MM.1S (cell line): ENCODE measurements around the gene DNAJB1.

Experiments
- DNase-seq: peaks from one replicate; pipeline ENCODE4 v3.0.0-alpha.2; 2015
- H2AFZ ChIP-seq: fragments of 300-600 bp; sonication (generic); 2 replicates; pipeline ENCODE4 v1.6.0; 2016; ENCODE audit warnings: antibody characterized with exemption, low read length
- H3F3A ChIP-seq: fragments of 300-600 bp; sonication (generic); 2 replicates; pipeline ENCODE4 v1.6.1; 2016; ENCODE audit warnings: mild to moderate bottlenecking, antibody characterized with exemption, low read length, moderate library complexity, mixed read lengths; ENCODE audit not compliant: insufficient read depth
- H3K27ac ChIP-seq: fragments of 300-600 bp; sonication (generic); 2 replicates; pipeline ENCODE4 v1.5.1; 2016; ENCODE audit warnings: mild to moderate bottlenecking, low read length
- H3K27me3 ChIP-seq: fragments of 300-600 bp; sonication (generic); replicated peaks from 2 replicates; pipeline ENCODE4 v1.6.0; 2016; ENCODE audit warnings: low read length; ENCODE audit not compliant: insufficient read depth
- H3K36me3 ChIP-seq: fragments of 300-600 bp; sonication (generic); replicated peaks from 2 replicates; pipeline ENCODE4 v1.6.1; 2016; ENCODE audit warnings: mild to moderate bottlenecking, low read length, mixed read lengths; ENCODE audit not compliant: insufficient read depth
- H3K4me1 ChIP-seq: fragments of 300-600 bp; sonication (generic); 2 replicates; pipeline ENCODE4 v1.6.1; 2016; ENCODE audit warnings: low read length, mixed read lengths
- H3K4me2 ChIP-seq: fragments of 300-600 bp; sonication (generic); 2 replicates; pipeline ENCODE4 v1.6.0; 2016; ENCODE audit warnings: low read depth, low read length
- H3K4me3 ChIP-seq: fragments of 300-600 bp; sonication (generic); 2 replicates; pipeline ENCODE4 v1.5.1; 2016; ENCODE audit warnings: low read length, mixed read lengths
- H3K79me2 ChIP-seq: fragments of 300-600 bp; sonication (generic); 2 replicates; pipeline ENCODE4 v1.6.1; 2016; ENCODE audit warnings: mixed run types, low read length, mixed read lengths
- H3K9ac ChIP-seq: fragments of 300-600 bp; sonication (generic); 2 replicates; pipeline ENCODE4 v1.6.1; 2016; ENCODE audit warnings: low read length, mixed read lengths
- H3K9me2 ChIP-seq: fragments of 300-600 bp; sonication (generic); replicated peaks from 2 replicates; pipeline ENCODE4 v1.6.1; 2016; ENCODE audit warnings: mild to moderate bottlenecking, low read length, mixed read lengths; ENCODE audit not compliant: insufficient read depth
- H3K9me3 ChIP-seq: fragments of 300-600 bp; sonication (generic); replicated peaks from 2 replicates; pipeline ENCODE4 v1.6.1; 2016; ENCODE audit warnings: mild to moderate bottlenecking, low read length, mixed read lengths; ENCODE audit not compliant: insufficient read depth
- H4K20me1 ChIP-seq: fragments of 300-600 bp; sonication (generic); 2 replicates; pipeline ENCODE4 v1.6.1; 2016; ENCODE audit warnings: mild to moderate bottlenecking, low read length, moderate library complexity, mixed read lengths; ENCODE audit not compliant: insufficient read depth
- EZH2 ChIP-seq: fragments of 300-600 bp; sonication (generic); optimal IDR thresholded peaks from 2 replicates; pipeline ENCODE3; 2017; ENCODE audit warnings: low read depth, mild to moderate bottlenecking, antibody characterized with exemption, low read length, mixed read lengths
- EZH2phosphoT487 ChIP-seq: fragments of 300-600 bp; sonication (generic); IDR thresholded peaks from 2 replicates; pipeline ENCODE4 v1.6.1; 2018; ENCODE audit warnings: antibody characterized with exemption, low read length
- TF ChIP-seq, protein P1 (sequence below): fragments of 300-600 bp; sonication (generic); IDR thresholded peaks from 2 replicates; pipeline ENCODE4 v1.5.1; 2016; ENCODE audit warnings: antibody characterized with exemption, low read length, mixed read lengths

The DNAJB1 gene

DNA sequence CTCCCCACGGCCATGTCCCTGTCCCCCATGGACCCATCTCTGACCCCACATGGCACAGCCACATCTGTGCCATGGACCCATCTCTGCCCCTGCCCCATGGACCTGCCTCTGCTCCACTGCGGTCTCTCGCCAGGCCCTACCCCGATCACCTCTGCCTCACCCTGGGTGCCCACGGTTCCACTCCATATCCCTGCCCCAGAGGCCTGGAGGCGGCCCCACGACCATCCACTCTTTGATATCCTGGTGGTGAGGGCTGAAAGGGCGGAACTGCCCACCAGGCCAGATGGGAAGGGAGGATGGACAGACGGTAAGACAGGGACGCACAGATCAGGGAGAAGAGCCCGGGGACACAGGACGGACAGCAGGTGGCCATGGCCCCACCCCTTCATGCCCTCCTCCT, 43.4 kb downstream of the DNAJB1 start:
- H3K9ac ChIP-seq = no peak overlapping the region
- H3K27ac ChIP-seq = no peak overlapping the region
- no peaks in the 10 kb centered on the region for H3K79me2 ChIP-seq
- H3K9me3 ChIP-seq = no peaks in the 10 kb centered on the region
- no peaks in the 10 kb centered on the region for H4K20me1 ChIP-seq
- H2AFZ ChIP-seq = no peak overlapping the region
- peaks cover 48% of the 10 kb centered on the region for H3K27me3 ChIP-seq
- no peaks in the 10 kb centered on the region for H3K9me2 ChIP-seq
- DNase-seq = no peak
- H3F3A ChIP-seq = no peaks in the 10 kb centered on the region
- no peaks in the 10 kb centered on the region for H3K36me3 ChIP-seq
- no peak overlapping the region for H3K4me2 ChIP-seq
- no peaks in the 10 kb centered on the region for H3K4me1 ChIP-seq
- no peak for TF ChIP-seq EZH2phosphoT487
- TF ChIP-seq, protein P1, sequence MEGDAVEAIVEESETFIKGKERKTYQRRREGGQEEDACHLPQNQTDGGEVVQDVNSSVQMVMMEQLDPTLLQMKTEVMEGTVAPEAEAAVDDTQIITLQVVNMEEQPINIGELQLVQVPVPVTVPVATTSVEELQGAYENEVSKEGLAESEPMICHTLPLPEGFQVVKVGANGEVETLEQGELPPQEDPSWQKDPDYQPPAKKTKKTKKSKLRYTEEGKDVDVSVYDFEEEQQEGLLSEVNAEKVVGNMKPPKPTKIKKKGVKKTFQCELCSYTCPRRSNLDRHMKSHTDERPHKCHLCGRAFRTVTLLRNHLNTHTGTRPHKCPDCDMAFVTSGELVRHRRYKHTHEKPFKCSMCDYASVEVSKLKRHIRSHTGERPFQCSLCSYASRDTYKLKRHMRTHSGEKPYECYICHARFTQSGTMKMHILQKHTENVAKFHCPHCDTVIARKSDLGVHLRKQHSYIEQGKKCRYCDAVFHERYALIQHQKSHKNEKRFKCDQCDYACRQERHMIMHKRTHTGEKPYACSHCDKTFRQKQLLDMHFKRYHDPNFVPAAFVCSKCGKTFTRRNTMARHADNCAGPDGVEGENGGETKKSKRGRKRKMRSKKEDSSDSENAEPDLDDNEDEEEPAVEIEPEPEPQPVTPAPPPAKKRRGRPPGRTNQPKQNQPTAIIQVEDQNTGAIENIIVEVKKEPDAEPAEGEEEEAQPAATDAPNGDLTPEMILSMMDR = no peak
- no peak for TF ChIP-seq EZH2
- H3K4me3 ChIP-seq = no peak overlapping the region

DNA sequence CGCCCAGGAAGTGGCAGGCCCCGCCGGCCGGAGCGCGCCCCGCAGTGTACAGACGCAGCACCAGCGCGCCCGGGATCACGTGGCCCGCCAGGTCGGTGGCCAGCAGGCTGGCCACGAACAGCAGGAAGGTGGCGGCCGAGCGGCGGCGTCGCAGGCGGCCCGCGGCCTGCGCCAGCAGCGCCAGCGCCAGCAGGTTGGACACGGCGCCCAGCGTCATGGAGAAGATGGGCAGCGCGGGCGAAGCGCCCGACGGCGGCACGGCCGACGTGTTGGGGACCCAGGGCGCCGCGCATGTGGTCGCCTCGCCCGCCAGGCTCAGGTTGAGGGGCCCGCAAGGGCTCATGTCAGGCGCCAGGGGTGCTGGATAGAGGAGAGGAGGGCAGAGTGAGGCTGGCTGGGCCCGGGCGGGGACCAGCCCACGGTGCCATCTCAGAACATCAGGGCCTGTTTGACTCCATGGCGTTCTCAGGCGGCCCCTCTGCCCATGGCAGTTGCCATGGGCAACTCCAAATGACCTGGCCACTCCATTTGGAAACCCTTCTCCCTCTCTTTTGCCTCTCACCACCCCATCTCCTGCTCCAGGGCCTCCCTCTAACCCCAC, 44.1 kb downstream of the DNAJB1 start:
- Histone ChIP-seq H3K4me3 (no peak overlapping the region), H3K9me2 (no peaks in the 10 kb centered on the region), H3F3A (no peaks in the 10 kb centered on the region), H3K27ac (no peak overlapping the region), H4K20me1 (no peaks in the 10 kb centered on the region), H3K36me3 (no peaks in the 10 kb centered on the region), H3K9me3 (no peaks in the 10 kb centered on the region), H2AFZ (no peak overlapping the region), H3K4me1 (no peaks in the 10 kb centered on the region), H3K27me3 (peaks cover 48% of the 10 kb centered on the region), H3K4me2 (no peak overlapping the region), H3K79me2 (no peaks in the 10 kb centered on the region), H3K9ac (no peak overlapping the region)
- TF ChIP-seq, protein P1 = no peak
- TF ChIP-seq EZH2phosphoT487 (no peak), EZH2 (no peak)
- DNase-seq = no peak

DNA sequence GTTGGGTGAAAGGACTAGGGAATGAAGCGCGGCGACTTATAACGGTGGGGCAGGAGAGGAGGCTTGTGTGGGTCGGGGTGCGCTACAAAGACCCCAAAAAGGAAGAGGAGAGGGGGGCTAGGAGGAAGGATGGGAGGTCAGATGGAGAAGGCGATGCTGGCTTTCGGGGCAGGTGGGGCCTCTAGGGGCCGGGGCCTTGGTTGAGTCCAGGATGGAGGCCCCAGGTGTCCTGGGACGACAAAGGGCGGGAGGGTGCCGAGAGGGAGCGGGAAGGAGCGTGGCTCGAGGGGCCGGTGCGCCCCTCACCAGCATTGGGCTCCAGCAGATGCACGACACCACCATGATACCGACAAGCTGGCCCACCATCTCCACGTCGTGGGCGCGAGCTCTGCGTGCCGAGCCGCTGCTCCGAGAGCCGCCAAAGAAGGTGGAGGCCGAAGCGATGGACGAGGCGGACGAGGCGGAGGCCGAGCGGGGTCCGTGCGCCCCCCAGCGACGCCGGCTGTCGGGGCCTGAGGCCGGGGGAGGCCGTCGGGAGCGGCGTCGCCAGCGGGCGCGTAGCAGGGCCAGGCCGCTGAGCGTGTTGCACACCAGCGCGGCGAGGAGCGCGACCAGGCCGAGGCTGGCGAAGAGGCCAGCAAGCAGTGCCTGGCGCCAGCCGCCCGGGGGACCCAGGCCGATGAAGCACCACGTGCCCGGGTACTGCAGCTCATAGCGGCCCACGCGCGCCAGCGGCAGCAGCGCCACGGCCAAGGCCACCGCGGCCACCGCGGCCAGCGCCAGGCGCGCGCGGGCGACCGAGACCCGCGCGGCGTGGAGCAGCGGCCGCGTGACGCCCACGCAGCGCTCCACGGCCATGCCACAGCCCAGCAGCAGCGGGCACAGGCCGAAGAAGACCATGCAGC, 44.9 kb downstream of the DNAJB1 start:
- no peak for DNase-seq
- Histone ChIP-seq H3K9ac (no peak overlapping the region), H3K9me3 (no peaks in the 10 kb centered on the region), H3K4me1 (no peaks in the 10 kb centered on the region), H3K27me3 (peaks cover 48% of the 10 kb centered on the region), H3K4me3 (no peak overlapping the region), H2AFZ (no peak overlapping the region), H3K4me2 (no peak overlapping the region), H3K36me3 (no peaks in the 10 kb centered on the region), H3K27ac (no peak overlapping the region), H3F3A (no peaks in the 10 kb centered on the region), H4K20me1 (no peaks in the 10 kb centered on the region), H3K79me2 (no peaks in the 10 kb centered on the region), H3K9me2 (no peaks in the 10 kb centered on the region)
- TF ChIP-seq, protein P1 = no peak
- no peak for TF ChIP-seq EZH2phosphoT487
- TF ChIP-seq EZH2 = no peak
